GM12873 (cell line): ENCODE data around the gene MICAL3.

ENCODE experiments used
- CTCF ChIP-seq: IDR thresholded peaks from 2 replicates; pipeline ENCODE4 v1.5.1; 2012; ENCODE audit warnings: low read depth, mild to moderate bottlenecking, moderate library complexity, low read length, control low read depth; ENCODE audit not compliant: insufficient read depth; ENCODE audit errors: missing control alignments

MICAL3 gene

GRCh38 chr22:17988800-17989513 lies 35.4 kb downstream of the MICAL3 start:
- TF ChIP-seq CTCF: no peak

GRCh38 chr22:17985606-17986005 lies 38.8 kb downstream of the MICAL3 start:
- TF ChIP-seq CTCF: no peak

- no peak for TF ChIP-seq CTCF
These were observed 40.2 kb downstream of the MICAL3 start for GRCh38 chr22:17984114-17984513.

GRCh38 chr22:17982572-17983141 lies 41.7 kb downstream of the MICAL3 start:
- no peak for TF ChIP-seq CTCF

GRCh38 chr22:17981497-17981896 lies 42.9 kb downstream of the MICAL3 start:
- no peak for TF ChIP-seq CTCF

- TF ChIP-seq CTCF: no peak
These were observed 43.7 kb downstream of the MICAL3 start for GRCh38 chr22:17980638-17981051.

GRCh38 chr22:17980015-17980590 lies 44.3 kb downstream of the MICAL3 start:
- no peak for TF ChIP-seq CTCF
